ENCODE results near the gene CAMK2B.
A peak's percentile ranks its signal among the peaks of the same experiment; 100 is the strongest.

The CAMK2B gene

DNA sequence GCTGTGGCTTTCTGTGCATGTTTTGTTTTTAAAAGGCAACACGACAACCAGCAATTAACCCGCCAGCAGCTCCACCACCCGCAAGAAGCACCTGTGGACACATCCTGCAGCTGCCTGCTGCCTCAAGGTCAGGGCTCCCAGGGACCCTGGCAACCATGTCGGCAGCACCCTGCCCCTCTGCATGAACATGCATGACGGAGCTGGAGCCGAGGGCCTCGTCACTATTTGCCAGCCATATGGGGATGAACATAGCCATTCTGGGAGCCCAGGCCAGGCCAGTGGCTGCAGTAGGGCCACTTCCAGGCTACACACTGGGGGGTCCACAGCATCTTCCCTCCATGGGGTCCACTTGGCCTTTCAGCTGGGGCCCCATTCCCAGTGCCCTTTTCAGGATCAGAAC, 52.9 kb downstream of the CAMK2B start:
- DNase-seq = no peak

DNA sequence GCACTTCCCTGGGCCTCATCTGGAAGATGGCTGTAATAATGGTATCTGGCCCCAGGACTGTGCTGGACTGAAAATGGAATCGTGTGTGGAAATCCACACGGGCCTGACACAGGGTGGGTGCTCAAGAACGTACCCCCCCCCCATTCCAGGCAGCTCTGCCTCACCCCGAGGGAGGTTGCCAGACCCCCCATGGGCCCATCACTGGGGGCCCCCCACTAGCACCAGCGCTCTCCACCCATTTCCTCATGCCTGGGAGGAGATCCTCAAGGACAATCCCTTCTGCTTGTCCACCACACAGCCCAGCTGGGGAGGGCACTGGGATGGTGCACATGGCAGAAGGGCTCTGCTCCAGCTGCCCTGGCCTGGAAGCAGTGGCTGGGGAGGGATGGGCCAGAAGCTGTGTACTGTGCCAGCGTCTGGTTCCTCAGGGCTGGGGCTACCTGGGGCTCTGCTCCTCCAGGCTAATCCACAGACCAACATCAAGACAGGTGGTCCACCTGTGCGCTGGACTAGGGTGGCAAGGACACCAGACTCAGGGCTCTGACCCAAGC, 55.4 kb downstream of the CAMK2B start:
- DNase-seq = no peak

DNA sequence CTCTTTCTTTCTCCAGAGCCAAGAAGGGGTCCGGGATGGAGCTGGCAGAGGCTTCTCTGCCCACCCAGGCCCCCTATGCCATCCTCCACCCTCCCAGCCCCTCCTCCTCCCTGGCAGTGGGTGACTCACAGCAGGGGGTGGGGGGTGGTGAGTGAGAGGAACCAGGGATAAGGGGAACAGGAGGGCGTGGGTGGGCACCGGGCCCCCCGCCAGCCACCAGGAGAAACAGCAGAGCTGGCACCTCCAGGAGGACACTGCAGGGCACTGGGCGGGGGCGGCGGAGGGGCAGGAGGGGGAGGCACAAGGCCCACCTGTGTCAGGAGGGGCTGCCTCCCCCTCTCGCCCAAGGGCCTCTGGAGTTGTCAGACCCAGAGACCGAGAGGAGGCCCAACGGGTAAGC, 56.0 kb downstream of the CAMK2B start:
- DNase-seq = no peak

DNA sequence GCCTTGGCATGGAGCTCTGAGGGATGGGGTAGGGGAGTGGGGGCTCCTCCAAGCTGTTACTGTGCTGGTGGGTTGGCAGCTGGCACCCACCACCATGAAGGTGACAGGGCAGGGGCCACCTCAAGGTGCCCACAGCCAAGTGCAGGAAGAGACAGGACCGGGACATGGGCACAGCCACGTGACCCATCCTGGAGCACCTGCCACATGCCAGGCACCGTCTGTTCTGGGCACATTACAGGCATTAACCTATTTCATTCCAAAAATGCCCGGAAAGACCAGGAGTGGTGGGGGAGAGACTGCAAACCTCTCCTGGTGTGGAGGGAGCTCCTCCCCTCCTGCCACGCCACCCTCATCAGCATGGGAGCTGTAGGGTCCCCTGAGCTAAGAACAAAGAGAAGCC, 56.7 kb downstream of the CAMK2B start:
- DNase-seq = no peak

DNA sequence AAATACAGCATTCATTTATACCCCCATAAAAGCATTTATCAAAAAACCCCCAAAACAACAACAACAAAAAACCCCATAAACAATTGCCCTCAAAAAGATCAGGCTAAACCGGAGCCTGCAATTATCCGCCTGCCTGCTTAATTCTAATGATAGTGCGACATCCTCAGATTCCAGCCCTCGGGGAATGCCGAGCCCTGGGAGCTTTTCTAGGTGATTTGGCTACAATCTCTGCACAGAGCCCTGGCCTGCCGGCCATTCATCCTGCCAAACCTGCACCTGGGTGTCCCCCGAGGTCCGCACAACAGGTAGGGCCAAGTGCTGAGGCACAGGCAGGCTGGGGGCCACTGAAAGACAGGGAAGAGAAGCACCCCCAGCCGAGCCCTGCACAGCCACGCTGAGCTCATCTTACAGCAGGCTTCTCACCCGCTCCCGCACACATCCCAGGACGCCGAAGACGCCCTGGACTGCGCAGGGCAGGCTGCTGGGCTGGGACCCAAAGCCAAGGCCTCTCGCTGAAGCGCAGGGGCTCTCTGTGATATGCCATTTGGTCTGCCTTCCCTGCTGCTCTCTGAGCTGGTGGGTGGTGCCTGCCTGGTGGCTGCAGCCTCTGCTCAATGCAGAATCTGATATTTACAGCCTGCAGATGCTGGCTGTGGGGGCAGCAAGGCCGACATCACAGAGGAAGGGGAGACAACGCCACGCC, 57.5 kb downstream of the CAMK2B start:
- DNase-seq = no peak

DNA sequence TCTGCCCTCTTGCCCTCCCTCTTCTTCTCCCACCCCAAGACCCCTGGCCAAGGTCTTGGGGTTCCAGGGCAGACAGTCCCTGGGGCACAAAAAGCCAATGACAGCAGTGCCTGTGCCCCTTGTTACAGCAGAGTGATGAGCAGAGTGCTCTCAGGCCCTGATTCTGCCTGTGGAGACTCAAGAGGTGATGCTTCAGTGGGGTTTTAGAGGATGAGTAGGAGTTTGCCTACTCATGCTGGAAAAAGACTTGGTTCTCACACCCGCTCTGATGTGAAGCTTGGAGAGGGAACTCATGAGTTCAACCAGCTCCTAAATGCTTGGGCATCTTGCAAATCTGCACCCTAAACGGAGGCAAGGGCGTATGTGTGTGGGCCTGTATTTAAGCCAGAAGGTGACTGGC, 58.2 kb downstream of the CAMK2B start:
- DNase-seq = no peak

DNA sequence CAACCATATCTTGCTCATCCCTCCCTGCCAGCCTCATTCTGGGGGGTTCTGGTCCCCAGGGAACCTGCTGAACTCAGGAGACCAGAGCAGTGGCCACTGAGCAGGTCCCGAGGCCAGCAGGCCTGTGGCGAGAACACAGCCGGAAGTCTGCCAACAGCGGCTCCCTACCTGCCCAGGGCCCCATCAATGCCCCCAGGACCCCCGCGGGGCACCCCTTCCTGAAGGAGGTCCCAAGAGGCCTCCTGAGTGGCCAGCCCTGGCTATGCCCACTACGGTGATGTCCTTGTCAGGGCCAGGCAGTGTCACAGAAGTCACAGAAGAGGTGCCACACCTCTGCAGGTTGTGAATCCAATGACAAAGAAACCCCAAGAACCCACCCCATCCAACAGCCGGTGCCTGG, 58.9 kb downstream of the CAMK2B start:
- no peak for DNase-seq

DNA sequence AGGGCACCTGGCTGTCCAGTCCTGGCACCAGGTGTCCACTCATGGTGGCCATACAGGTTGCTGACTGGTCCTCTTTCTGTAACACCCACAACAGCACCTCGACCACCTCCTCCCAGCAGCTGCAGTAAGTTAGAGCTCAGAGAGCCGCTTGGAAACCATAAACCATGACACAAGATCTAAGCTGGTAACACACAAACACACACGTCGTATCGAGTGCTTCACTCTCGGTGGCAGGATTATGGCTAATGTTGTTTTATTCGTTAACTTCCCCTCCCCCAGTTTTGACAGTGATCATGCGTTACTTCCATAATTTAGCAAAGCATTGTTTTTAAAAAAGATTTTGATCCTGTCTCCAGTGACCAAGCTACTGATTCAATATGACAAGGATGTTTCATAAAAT, 59.7 kb downstream of the CAMK2B start:
- no peak for DNase-seq

DNA sequence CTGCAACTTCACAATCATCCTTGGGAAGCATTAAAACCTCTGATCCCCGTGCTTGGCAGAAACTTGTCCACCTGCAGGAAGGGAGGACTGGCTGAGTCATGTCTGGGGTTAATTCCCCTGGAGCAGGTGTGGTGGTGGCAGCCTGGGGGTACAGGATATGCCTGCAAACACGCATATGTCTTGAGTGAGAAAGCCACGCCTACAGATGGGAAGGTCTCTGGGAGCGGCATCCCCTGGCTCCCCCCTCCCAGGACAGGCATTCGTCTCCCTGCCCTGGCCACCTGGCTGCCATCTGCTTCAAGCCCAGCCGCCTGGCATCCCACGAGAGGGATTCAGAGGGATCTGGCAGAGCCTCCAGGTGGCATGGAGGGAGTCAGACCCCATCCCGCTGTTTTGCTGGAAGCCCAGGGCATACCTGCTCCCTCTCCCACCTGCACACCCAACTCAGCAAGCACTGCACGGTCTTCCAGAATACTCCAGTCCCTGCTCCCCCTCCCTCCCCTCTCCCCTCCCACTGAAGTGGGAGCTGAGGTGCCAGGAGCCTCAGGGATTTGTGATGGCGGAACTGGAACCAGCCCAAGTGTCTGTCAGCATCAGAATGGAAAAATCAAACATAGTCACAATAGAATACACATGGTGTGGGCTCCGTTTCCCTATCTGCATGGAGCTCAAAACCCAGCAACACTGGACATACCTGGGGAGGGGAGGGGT, 61.0 kb downstream of the CAMK2B start:
- DNase-seq = peak; percentile 47

DNA sequence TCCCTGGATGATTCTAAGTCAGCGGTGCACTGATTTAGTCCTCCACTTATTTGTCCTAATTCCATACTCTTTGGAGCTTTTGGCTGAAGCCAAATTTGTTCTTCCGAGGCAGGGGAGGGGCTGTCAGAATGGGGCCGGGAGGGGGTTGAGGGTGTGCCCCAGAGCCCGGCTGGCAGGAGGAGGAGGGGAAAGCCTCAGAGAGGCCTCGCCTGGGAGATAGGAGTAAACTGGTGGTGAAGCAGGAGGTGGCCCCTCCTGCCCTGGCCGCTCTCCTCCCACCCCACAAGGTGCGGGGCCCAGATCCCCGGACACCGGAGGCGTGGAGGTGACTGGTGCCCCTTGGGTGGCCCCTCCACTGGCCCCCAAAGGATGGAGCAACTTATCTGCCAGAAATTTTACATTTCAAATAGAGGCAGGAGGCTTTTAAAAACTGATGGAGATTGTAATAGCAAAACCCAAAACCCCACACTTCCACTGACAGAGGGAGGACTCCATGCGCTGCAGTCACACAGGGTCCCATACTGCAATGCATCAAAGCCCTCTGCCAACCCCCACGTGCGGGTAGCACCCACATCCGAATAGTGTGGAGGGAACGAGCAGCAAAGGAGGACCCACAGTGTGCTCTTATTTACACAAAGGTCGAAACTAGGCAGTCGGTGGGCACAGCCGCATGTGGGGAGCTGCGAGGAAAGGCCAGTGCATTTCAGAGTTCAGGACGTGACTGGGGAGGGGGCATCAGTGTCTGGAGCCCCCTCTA, 61.9 kb downstream of the CAMK2B start:
- no peak for DNase-seq

DNA sequence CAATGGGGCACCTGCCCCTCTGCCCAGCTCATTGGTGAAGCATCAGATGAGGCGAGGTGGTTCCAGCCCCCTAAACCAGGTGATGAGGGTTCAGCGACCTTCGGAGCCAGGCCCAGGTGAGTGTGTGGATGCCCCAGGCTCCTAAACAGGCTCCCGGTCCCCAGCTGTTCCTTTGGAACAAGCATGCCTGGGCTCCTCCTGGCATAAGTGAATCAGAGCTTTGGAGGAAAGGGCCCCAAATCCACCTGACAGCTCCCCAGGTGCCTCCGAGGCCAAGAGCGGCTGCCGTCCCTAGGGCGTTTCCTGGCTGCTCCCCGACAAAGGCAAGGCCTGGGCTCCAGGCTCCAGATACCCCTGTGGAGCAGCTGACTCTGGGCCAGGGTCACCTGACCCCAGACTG, 63.4 kb downstream of the CAMK2B start:
- no peak for DNase-seq

DNA sequence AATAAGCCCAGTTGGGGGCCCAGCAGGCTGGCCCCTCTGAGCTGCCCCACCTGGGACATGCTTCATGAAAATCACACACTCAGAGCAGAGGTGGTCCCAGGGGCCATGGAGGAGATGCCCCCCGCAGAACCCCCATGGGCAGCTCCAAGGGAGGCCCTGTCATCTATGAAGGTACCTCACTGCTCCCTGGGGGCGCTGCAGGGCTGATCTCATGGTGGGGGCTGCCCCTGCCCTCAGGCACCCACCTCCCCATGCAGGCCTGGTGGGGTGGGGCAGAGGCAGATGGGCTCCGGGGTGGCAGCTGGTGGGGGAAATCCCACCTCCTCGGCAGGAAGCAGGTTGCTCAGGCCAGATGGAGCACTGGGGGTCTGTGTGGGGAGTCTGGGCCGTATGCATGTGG, 64.2 kb downstream of the CAMK2B start:
- no peak for DNase-seq

DNA sequence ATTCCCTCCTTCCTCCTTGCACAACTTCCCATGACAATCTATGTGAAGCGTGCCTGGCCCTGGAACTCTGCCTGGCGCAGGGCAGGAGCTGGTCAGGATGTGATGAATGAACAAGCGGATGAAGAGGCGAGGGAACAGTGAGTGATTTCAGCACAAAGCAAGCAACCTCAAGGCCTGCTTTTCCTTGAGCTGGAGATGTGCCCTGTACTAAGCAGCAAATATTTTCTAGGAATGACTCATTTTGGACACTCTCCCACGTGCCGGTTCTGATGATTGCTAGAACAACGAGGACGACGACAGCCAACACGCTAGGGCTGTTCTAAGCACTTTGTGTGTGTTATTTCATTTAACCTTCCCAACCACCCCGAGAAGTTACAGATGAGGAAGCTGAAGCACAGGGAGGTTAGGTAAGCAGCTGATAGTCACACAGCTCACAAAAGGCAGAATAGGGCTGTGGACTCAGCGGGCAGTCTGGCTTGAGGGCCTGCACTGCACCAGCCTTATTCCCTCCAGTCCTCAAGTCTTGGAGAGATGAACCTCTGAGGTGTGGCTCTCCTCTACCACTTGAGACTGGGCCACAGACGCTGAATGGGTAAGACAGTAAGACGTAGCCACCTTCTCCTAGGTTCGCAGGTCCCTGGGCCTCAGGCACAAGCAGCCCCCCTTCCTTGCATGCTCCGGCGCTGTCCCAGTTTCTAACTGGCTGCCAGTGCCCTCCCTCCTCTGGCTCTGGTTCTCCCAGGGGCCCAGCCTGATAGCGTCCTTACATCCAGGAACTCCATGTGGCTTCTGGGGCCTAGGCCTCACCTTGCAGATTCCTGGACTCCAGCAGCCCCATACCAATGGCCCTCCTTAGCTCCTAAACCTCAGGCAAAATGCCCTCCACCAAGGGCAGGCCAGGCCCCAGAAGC, 65.6 kb downstream of the CAMK2B start:
- DNase-seq = no peak

DNA sequence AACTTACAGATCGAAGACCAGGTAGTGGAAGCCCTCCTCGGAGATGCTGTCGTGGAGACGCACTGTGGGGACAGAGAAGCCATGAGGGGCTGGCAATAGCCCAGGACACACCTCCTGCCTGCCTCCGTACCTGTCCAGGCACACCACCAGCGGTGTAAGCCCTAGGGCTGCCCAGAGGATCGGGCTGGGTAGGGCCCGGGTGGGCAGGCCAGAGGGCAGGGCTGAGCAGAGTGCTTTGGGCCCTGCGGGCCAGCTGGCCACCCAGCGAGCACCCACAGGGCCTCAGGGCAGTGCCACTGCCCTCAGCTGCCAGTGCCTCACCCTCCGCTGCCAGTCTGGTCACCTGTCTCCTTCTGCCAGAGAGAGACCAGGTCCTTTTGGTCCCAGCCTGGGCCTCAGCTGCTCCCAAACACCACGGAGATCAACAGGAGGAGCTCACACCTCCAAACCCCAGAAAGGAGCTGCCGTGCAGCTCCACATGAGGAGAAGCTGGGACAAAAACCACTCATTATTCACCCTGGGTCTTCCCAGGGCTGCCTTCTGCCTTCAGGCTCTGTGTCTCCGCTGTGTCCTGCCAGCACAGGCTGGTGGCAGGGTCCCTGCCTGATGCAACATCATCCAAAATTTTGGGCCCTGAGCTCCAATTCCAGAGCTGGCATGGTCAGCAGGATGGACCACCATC, 66.4 kb downstream of the CAMK2B start:
- DNase-seq = no peak

DNA sequence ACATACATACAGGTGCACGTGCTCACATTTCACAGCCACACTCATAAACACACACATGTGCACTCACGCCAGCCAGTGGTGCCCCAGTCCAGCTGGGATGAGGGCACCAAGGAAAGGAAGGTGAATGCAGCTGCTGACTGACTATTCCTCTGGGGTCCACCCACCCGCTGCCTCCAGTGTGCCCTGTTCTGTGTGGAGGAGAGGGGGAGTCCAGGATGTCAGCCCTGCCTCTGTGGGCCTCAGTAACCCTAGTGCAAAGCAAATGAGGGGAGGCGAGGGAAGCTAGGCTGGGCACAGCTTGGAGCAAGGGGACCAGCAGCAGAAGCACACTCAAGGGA, 67.0 kb downstream of the CAMK2B start:
- DNase-seq = no peak

DNA sequence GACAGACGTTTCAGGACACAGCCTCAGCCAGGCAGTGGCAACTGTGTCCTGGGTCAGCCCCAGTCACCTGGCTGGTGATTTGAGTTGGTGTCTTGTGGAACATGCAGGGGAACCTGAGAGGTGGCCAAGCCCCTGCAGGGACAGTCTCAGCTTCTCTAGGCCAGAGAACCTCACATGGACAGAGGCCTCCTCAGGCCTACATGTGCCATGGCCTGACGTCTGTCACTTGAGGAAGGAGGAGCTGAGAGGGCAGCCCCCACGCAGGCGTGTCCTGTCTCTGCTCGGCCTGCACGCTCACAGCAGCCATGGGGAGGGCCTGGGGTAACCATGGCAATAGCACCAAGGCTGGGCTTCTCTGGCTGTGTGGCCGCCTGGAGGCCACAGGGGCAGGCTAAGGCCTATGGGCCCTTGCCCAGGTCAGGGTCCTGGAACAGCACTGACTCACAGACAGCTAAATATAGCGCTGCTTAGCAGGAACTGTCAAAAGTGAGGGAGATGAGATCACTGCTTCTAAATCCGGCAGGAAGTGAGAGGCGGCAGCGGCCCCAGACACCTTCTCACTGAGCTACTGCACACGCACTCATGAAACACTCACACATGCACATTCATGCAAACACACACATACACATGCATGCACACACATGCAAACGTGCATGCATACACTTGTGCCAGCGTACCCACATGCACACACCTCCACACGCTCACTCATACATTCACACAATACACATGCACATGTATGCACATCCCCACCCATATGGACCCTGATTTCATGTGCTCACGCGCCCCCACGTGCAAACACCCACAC, 67.6 kb downstream of the CAMK2B start:
- no peak for DNase-seq

DNA sequence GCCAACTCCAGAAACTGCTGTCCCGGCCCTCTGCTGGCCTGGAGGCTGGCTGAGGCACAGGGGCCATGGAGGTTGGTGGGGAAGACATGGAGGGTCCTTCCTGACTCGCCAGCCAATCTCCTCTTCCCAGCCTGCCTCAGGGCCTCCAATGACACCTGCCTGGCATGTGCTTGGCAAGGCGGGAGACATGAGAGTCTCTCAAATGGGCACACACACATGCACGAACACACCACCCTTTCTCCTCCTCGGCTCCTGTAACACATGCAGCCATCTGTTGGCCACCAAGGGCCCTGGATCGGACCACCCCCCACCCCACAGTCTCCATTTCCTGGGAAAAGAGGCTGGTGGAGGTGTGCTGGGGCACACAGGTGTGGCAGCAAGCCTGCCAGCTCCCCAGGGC, 68.2 kb downstream of the CAMK2B start:
- no peak for DNase-seq

DNA sequence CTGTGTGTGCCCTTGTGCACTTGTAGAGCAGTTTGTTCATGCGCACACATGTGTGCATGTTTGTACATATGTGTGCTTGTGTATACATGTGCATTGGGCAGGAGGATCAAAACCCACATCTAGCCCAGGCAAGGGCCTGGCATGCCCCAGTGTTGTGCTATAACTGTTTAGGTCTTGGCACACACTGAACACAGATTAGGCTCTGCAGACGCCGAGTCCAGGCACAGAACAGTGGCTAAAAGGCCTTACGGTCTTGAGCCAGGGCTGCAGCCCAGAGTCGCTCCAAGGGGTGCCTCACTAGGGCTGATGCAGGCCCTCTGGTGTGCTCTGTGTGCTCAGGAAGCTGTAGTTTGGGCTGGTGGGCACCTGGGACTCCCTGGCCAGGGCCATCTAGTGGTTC, 68.9 kb downstream of the CAMK2B start:
- no peak for DNase-seq

DNA sequence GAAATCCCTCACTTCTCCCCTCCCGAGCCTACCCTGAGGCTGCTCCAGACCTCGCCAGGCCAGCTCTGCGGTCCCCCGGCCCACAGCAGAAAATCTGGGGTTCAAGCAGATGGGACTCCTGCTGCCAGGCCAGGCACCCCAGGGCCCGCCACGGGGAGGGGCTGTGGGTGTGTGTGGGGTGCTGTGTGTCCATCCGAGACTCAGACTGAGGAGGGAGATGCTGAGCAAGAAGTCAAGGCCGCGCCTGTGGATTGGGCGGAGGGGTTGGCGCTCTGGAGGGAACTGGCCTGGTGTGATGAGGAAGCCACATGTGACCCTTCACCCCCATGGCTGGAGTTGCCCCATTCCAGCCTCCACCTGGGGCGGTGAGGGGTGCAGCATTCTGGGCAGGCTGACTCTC, 73.5 kb downstream of the CAMK2B start:
- no peak for DNase-seq

DNA sequence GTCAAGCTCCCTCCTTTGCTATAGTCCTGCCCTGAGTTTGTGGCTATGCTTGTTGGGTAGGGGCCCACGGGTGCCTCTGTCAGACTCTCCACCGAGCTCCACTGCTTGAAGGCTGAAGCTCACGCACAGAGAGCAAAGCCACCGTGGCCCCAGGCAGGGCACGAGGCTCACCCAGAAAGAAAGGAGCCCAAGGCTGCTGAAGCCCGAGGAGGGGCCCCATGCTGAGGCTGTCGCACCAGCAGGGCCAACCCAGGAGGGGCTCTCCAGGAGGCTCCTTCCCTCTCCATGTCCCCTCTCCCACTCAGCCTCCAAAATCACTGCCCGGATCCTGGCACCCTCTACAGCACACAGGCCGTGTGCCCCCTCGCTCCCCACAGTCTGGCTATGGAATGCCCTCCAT, 74.1 kb downstream of the CAMK2B start:
- DNase-seq = no peak

DNA sequence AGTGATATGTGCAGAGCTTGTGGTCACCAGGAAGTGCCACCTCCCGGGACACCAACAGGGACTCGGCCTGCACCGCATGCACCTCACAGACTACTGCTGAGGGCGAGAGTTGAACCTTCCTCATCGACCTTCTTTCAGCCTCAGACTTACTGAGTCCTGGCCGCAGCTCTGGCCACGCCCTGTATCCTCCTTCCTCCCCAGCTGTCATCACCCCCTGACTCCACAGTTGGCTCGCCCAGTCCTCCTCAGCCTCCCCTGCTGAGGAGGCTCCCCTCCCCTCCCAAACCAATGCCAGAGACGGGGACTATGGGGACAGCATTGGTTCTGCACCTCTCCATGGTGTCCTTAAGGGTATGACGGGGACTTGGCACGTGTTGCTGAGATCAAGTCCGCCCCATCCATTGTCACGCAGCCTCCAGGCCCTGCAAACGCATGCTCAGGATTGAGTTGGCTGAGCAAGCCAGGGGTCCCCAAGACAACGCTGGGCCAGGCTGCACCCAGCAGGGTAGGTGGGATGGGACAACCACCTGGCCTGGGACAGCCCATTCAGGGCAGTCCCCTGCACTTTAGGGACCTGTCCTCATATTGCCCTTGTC, 75.7 kb downstream of the CAMK2B start:
- DNase-seq = no peak
